KOPT-K1 (cell line): ENCODE measurements around the gene PPP1R1A.

Experiments used
- H3K27ac ChIP-seq: fragments of 200-600 bp; sonication (generic); 2 replicates; pipeline ENCODE4 v1.5.1; 2016; ENCODE audit warnings: antibody characterized with exemption, mild to moderate bottlenecking, low read depth, low read length; ENCODE audit not compliant: poor library complexity, severe bottlenecking
- H3K36me3 ChIP-seq: fragments of 200-600 bp; sonication (generic); 2 replicates; pipeline ENCODE4 v1.5.1; 2017; ENCODE audit warnings: antibody characterized with exemption, mild to moderate bottlenecking, low read length, moderate library complexity; ENCODE audit not compliant: insufficient read depth
- H3K9me3 ChIP-seq: fragments of 200-600 bp; sonication (generic); 2 replicates; pipeline ENCODE4 v1.5.1; 2017; ENCODE audit warnings: antibody characterized with exemption, low read length, mild to moderate bottlenecking; ENCODE audit not compliant: insufficient read depth, poor library complexity, severe bottlenecking

PPP1R1A gene

DNA sequence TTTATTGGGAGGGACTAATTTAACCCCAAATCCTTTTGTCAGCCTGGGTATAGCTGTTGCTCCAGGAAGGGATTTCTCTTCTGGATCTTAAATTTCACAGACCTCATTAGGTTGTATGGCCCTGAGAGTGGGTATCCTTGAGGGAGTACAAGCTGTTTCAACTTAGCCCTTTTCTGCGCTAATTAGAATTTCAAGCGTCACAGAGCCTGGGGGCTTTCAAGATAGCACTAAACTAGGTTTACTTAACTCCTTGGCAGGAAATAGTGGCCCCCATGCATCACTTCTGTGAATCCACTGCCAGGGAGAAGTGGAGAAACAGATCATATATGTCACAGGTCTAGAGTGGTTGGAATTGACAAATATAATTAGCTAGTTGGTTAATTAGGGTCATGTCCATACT is 44.9 kb downstream of the PPP1R1A start:
- H3K36me3 ChIP-seq = peaks cover 75% of the 10 kb centered on the region
- no peak overlapping the region for H3K27ac ChIP-seq
- H3K9me3 ChIP-seq = no peaks in the 10 kb centered on the region

GRCh38 chr12:54541751-54542290 is 46.6 kb downstream of the PPP1R1A start:
- Histone ChIP-seq H3K27ac (no peak overlapping the region), H3K36me3 (peaks cover 92% of the 10 kb centered on the region), H3K9me3 (no peaks in the 10 kb centered on the region)

DNA sequence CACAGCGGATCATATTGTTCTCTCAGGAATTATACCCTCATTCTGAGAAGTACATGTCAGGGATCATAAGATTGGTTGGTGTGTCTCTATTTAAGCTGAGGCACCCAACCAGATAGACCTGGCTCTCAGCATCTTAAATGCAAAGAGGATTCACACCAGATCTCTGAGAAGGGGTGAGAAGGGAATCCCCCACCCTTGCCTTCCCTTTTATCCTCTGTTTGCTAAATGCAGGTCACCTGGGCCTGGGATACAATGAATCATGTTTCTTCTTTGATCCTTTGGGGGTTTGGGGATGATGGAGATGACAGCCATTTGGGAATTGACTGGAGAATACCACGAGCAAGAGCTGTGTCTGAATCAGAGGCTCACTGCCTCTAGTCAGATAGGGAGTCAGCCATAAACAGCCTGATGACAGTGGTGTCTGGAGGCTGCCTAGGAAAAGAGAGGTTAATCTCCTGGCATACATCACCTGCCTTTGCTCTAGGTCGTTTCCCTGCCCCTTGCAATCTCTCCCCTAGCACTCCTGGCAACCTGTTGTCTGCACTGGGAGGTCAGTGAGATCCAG is 50.2 kb downstream of the PPP1R1A start:
- Histone ChIP-seq H3K9me3 (no peaks in the 10 kb centered on the region), H3K27ac (no peak overlapping the region), H3K36me3 (peaks cover 100% of the 10 kb centered on the region)

DNA sequence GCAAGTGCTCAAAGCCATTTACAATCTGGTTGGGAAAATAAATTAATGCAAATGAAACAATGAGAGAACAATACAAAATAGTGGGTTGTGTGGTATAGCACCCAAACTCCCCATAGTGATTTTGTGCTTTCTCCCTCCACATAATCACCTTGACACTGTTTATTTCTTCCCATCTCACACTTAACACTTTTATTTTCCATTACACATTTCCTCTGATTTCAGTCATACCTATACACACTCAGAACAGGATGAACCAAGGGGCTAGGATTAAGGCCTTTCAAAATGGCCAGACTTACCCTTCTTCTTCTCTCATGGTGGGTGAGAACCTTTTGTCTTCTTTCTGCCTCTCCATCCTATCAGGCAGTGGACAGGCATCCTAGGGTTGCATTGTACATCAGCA is 53.0 kb downstream of the PPP1R1A start:
- H3K9me3 ChIP-seq = no peaks in the 10 kb centered on the region
- H3K27ac ChIP-seq = no peak overlapping the region
- H3K36me3 ChIP-seq = peaks cover 100% of the 10 kb centered on the region

GRCh38 chr12:54529581-54529980 is 58.9 kb downstream of the PPP1R1A start:
- H3K27ac ChIP-seq = no peak overlapping the region
- H3K36me3 ChIP-seq = peaks cover 100% of the 10 kb centered on the region
- no peaks in the 10 kb centered on the region for H3K9me3 ChIP-seq
